Thyroid gland (tissue), 4 donors: ENCODE results near the gene WDR70.

Experiments used
- POLR2A ChIP-seq, 2 donors: fragments of 450-650 bp; IDR thresholded peaks; one replicate each; pipeline ENCODE4 v1.6.1; 2017; ENCODE audit warnings: antibody characterized with exemption in 2 of 2, mild to moderate bottlenecking in 2 of 2, moderate library complexity in 1 of 2
- TF ChIP-seq, protein P1 (sequence below), 6 experiments: fragments of 200-600 bp in 3 of 6; fragments of 450-650 bp in 3 of 6; sonication (generic) in 3 of 6; IDR thresholded peaks; one replicate each; pipeline ENCODE4 v1.5.1; 2016 to 2019; ENCODE audit warnings: antibody characterized with exemption in 6 of 6, mild to moderate bottlenecking in 2 of 6, inconsistent platforms in 1 of 6, moderate library complexity in 1 of 6

DNA sequence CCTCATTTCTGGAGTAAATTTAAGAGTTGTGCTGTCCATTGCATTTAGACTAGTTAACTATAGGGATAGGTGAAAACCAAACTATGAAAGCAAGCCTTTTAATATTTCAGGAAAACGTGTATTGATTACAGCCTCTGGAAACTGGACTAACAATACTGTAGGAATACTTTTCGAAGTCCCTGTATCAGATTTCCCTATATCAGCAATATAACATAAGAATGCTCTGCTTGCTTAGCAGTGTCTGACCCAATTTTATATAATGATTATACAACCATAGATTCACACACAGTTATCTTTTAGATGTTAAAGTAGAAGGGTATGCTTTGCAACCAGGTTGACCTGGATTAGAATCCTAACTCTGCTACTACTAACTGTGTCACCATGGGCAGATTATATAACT, 203.1 kb downstream of the WDR70 start:
- TF ChIP-seq, protein P1, sequence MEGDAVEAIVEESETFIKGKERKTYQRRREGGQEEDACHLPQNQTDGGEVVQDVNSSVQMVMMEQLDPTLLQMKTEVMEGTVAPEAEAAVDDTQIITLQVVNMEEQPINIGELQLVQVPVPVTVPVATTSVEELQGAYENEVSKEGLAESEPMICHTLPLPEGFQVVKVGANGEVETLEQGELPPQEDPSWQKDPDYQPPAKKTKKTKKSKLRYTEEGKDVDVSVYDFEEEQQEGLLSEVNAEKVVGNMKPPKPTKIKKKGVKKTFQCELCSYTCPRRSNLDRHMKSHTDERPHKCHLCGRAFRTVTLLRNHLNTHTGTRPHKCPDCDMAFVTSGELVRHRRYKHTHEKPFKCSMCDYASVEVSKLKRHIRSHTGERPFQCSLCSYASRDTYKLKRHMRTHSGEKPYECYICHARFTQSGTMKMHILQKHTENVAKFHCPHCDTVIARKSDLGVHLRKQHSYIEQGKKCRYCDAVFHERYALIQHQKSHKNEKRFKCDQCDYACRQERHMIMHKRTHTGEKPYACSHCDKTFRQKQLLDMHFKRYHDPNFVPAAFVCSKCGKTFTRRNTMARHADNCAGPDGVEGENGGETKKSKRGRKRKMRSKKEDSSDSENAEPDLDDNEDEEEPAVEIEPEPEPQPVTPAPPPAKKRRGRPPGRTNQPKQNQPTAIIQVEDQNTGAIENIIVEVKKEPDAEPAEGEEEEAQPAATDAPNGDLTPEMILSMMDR (IDR thresholded peaks at IDR 0.05), result no peak
- no peak for TF ChIP-seq POLR2A (IDR thresholded peaks at IDR 0.05)
